Gastrocnemius medialis (tissue), 4 donors: ENCODE results near the gene DCUN1D3. TPM values are rescaled to one million over a fixed set of nuclear protein-coding genes. Genes with fewer than 3 reads are reported as not detected.

Experiments used
- ATAC-seq, 2 donors: fragments of 150-250 bp; one replicate each; pipeline ENCODE4 v1.9.1; 2016
- DNase-seq, 2 donors: peaks; one replicate each; pipeline ENCODE4 v3.0.0-alpha.2; 2019
- H3K27ac ChIP-seq, 4 donors: fragments of 200-600 bp; sonication (generic); 1 replicate in 1 of 4; 2 replicates in 3 of 4; pipeline ENCODE4 v1.5.1; 2016 to 2018; ENCODE audit warnings: mild to moderate bottlenecking in 2 of 4, moderate library complexity in 1 of 4
- H3K27me3 ChIP-seq, 3 donors: fragments of 200-600 bp; sonication (generic) in 2 of 3; 1 replicate in 1 of 3; 2 replicates in 2 of 3; pipeline versions ENCODE4 v1.5.1 to v1.6.0; 2016 to 2019; ENCODE audit warnings: mild to moderate bottlenecking in 1 of 3, moderate library complexity in 1 of 3
- H3K36me3 ChIP-seq, 2 donors: fragments of 200-600 bp; sonication (generic) in 1 of 2; one replicate each; pipeline ENCODE4 v1.5.1; 2017 to 2018
- H3K4me1 ChIP-seq, 2 donors: fragments of 200-600 bp; sonication (generic) in 1 of 2; one replicate each; pipeline ENCODE4 v1.5.1; 2016 to 2017; ENCODE audit warnings: mild to moderate bottlenecking in 2 of 2
- H3K4me3 ChIP-seq, 4 donors: fragments of 200-600 bp; sonication (generic) in 3 of 4; 1 replicate in 1 of 4; 2 replicates in 3 of 4; pipeline ENCODE4 v1.5.1; 2016 to 2019; ENCODE audit warnings: mild to moderate bottlenecking in 2 of 4
- H3K9me3 ChIP-seq, 3 donors: fragments of 200-600 bp; sonication (generic) in 2 of 3; 1 replicate in 1 of 3; 2 replicates in 2 of 3; pipeline ENCODE4 v1.5.1; 2016 to 2019
- CTCF ChIP-seq, 5 experiments: fragments of 450-650 bp in 3 of 5; fragments of 200-600 bp in 2 of 5; sonication (generic) in 2 of 5; IDR thresholded peaks in 4 of 5; conservative IDR thresholded peaks in 1 of 5; 1 replicate in 4 of 5; 2 replicates in 1 of 5; pipeline ENCODE4 v1.5.1; 2016 to 2019; ENCODE audit warnings: antibody characterized with exemption in 5 of 5, mild to moderate bottlenecking in 3 of 5, moderate library complexity in 3 of 5
- POLR2A ChIP-seq, 2 donors: fragments of 450-650 bp; IDR thresholded peaks; one replicate each; pipeline ENCODE4 v1.6.1; 2017; ENCODE audit warnings: antibody characterized with exemption in 2 of 2, mild to moderate bottlenecking in 2 of 2, moderate library complexity in 2 of 2
- in situ Hi-C, 4 donors: fragments of 200-750 bp; cut with MboI; loops; one replicate each; pipeline versions ENCODE4 v1.15.0 to v1.8.0; 2017; ENCODE audit warnings: low sequenced_read_pairs in 4 of 4
- intact Hi-C: fragments of 100-400 bp; cut with DNase I; formaldehyde crosslinking; loops from one replicate; pipeline ENCODE4 v1.15.1; 2023; ENCODE audit warnings: low total_unique reads
- total RNA-seq, 4 donors: library from RNA; depleted of rRNA; stranded (reverse); fragments of >200 nt; gene quantifications; one replicate each; pipeline versions ENCODE4 v1.1.0 to v1.2.3, GENCODE V29; 2016

Gene DCUN1D3
- total RNA-seq, 4 donors from 2014 or later = 7.6 to 10.5 (median 8.3) TPM

- Histone ChIP-seq H3K27ac (no peak overlapping the region), H3K4me1 (no peaks in the 10 kb centered on the region), H3K9me3 (no peaks in the 10 kb centered on the region), H3K36me3 (no peaks in the 10 kb centered on the region), H3K4me3 (no peak overlapping the region), H3K27me3 (no peaks in the 10 kb centered on the region)
- ATAC-seq (no peak), DNase-seq (no peak)
- no peak for TF ChIP-seq POLR2A (IDR thresholded peaks at IDR 0.05)
- TF ChIP-seq CTCF (IDR thresholded peaks at IDR 0.05 in 4 of 5, conservative IDR thresholded peaks at IDR 0.05 in 1 of 5) = no peak
- intact Hi-C loops = no loop called here
- in situ Hi-C loops = no loop called here
These were observed 44.9 kb upstream of the DCUN1D3 start for GRCh38 chr16:20944861-20945574.

- intact Hi-C loops = no loop called here
- Histone ChIP-seq H3K4me3 (no peak overlapping the region), H3K4me1 (no peaks in the 10 kb centered on the region), H3K36me3 (no peaks in the 10 kb centered on the region), H3K9me3 (no peaks in the 10 kb centered on the region), H3K27ac (no peak overlapping the region), H3K27me3 (no peaks in the 10 kb centered on the region)
- DNase-seq = no peak
- in situ Hi-C loops = no loop called here
- TF ChIP-seq POLR2A (IDR thresholded peaks at IDR 0.05) (no peak), CTCF (IDR thresholded peaks at IDR 0.05 in 4 of 5, conservative IDR thresholded peaks at IDR 0.05 in 1 of 5) (no peak)
- ATAC-seq = no peak
These were observed 42.1 kb upstream of the DCUN1D3 start for GRCh38 chr16:20942256-20942655.

DNA sequence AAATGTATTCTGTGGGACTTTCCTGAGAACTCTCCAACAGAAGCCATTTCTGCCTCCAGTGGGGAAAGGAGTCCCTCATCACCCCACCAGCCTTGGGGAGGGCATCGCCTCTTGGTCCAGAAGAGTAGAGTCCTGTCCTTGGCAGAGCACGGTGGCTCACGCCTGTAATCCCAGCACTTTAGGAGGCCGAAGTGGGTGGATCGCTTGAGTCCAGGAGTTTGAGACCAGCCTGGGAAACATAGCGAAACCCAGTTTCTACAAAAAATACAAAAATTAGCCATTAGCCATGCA is 41.4 kb upstream of the DCUN1D3 start:
- Histone ChIP-seq H3K9me3 (no peaks in the 10 kb centered on the region), H3K4me1 (no peaks in the 10 kb centered on the region), H3K27me3 (no peaks in the 10 kb centered on the region), H3K27ac (no peak overlapping the region), H3K4me3 (no peak overlapping the region), H3K36me3 (no peaks in the 10 kb centered on the region)
- in situ Hi-C loops (no loop called here), intact Hi-C loops (no loop called here)
- no peak for DNase-seq
- TF ChIP-seq CTCF (IDR thresholded peaks at IDR 0.05 in 4 of 5, conservative IDR thresholded peaks at IDR 0.05 in 1 of 5) = no peak
- no peak for TF ChIP-seq POLR2A (IDR thresholded peaks at IDR 0.05)
- ATAC-seq = no peak

DNA sequence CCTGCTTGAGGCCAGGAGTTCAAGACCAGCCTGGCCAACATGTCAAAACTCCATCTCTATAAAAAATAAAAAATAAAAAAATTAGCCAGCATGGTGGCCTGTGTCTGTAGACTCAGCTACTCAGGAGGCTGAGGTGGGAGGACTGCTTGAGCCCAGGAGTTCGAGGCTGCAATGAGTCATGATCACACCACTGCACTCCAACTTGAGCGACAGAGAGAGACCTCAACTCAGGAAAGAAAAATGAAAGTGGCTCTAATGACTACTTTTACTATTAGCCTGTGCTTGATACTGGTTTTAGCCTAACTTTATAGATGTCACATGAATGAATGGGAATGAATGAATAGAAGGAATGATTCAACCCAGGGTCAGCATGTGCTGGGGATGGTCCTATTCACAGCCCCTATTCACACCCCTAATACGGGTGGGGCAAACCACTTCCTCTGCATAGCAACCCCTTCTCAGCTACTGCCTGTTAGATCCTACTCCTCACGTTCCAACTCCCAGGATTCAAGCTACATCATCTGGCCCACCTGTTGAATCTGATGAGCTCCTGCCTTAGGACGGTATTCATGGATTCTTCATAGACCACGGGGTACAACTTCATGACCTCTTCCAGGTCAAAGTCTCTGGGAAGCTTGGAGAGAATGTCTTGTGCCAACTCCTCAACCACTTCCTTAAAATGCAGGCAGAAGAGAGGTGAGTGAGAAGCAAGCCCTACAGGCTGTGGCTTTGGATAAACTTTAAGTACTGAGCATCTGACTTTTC is 40.9 kb upstream of the DCUN1D3 start:
- DNase-seq = no peak
- Histone ChIP-seq H3K27me3 (no peaks in the 10 kb centered on the region), H3K27ac (no peak overlapping the region), H3K36me3 (no peaks in the 10 kb centered on the region), H3K4me3 (no peak overlapping the region), H3K4me1 (no peaks in the 10 kb centered on the region), H3K9me3 (no peaks in the 10 kb centered on the region)
- no peak for ATAC-seq
- no peak for TF ChIP-seq POLR2A (IDR thresholded peaks at IDR 0.05)
- TF ChIP-seq CTCF (IDR thresholded peaks at IDR 0.05 in 4 of 5, conservative IDR thresholded peaks at IDR 0.05 in 1 of 5) = no peak
- intact Hi-C loops (no loop called here), in situ Hi-C loops (no loop called here)
